Pancreas (tissue), 10 donors: ENCODE data around the gene ZNF142. TPM values are rescaled to one million over a fixed set of nuclear protein-coding genes. Genes with fewer than 3 reads are reported as not detected.
A peak's percentile ranks its signal among the peaks of the same experiment; 100 is the strongest.

ENCODE experiments used
- ATAC-seq, 4 donors: fragments of 200-7000 bp; cut with Tn5 transposase; one replicate each; pipeline versions ENCODE4 v1.8.0 to v1.9.1; 2020; ENCODE audit warnings: mild to moderate bottlenecking in 4 of 4, moderate library complexity in 4 of 4
- DNase-seq, 6 donors: peaks; one replicate each; pipeline ENCODE4 v3.0.0-alpha.2; 2020
- FAIRE-seq: peaks from 2 replicates; lab custom pipeline; 2012; peaks lifted over from hg19 to GRCh38; lab: Jason Lieb, UNC
- H3K27ac ChIP-seq, 4 donors: fragments of 200-600 bp; sonication (generic); 1 replicate in 3 of 4; 2 replicates in 1 of 4; pipeline versions ENCODE4 v1.5.0 to v1.8.0; 2020
- H3K27me3 ChIP-seq, 4 donors: fragments of 200-600 bp; one replicate each; pipeline ENCODE4 v1.8.0; 2021
- H3K36me3 ChIP-seq, 3 donors: fragments of 200-600 bp; sonication (generic) in 1 of 3; one replicate each; pipeline versions ENCODE4 v1.5.0 to v1.8.0; 2020 to 2021
- H3K4me1 ChIP-seq, 3 donors: fragments of 200-600 bp; one replicate each; pipeline ENCODE4 v1.8.0; 2021
- H3K4me3 ChIP-seq, 4 donors: fragments of 200-600 bp; sonication (generic) in 2 of 4; one replicate each; pipeline versions ENCODE4 v1.5.0 to v1.8.0; 2020 to 2021
- H3K9me3 ChIP-seq, 4 donors: fragments of 200-600 bp; one replicate each; pipeline ENCODE4 v1.8.0; 2021
- WGBS, 2 donors: extraction: QIAGEN DNeasy Blood & Tissue Kit; methylation state at CpG; one replicate each; pipeline ENCODE4 v1.1.7; 2013; 5-methylcytosine and 5-hydroxymethylcytosine counted together
- intact Hi-C, 3 donors: fragments of 100-400 bp; cut with DNase I; formaldehyde crosslinking; loops; one replicate each; pipeline versions ENCODE4 v1.11.1 to v1.14.2; 2022
- polyA plus RNA-seq, 2 donors: library from polyadenylated mRNA; stranded (reverse); fragments of 200-250 nt; gene quantifications; one replicate each; pipeline ENCODE4 v1.2.3, GENCODE V29; 2013
- total RNA-seq, 6 donors: library from RNA; stranded (reverse); fragmentation: NEBNext Ultra II Directional in 4 of 6; extraction: Animal tissue kit (Norgen Biotek cat#: 25700) in 4 of 6; gene quantifications; one replicate each; pipeline versions ENCODE4 v1.2.1 to v1.2.4, GENCODE V29; 2021 to 2023
- TF ChIP-seq, protein P1 (sequence below), 4 donors: fragments of 200-600 bp; sonication (generic) in 3 of 4; IDR thresholded peaks; one replicate each; pipeline versions ENCODE4 v1.5.0 to v1.8.0; 2021; ENCODE audit warnings: antibody characterized with exemption in 4 of 4
- donor health status: healthy with polysubstance abuse.
- donor health status: DM: no; HTN: no; CAD: no; lungs with moderate emphysema.
- donor health status: DM: no; HTN: no; CAD: no.
- donor health status: control.
- donor health status: control.
- donor health status: Bipolar disorder and iron deficiency.
- donor health status: DM: yes; HTN: yes; CAD: no.
- donor health status: DM: no; HTN: no; CAD: no.
- donor health status: DM: no; HTN: no; CAD: no.
- donor health status: DM: yes; HTN: yes; CAD: no.

ZNF142 gene
- total and polyA plus RNA-seq, 8 donors: 7.9 to 16.7 (median 9.9) TPM

DNA sequence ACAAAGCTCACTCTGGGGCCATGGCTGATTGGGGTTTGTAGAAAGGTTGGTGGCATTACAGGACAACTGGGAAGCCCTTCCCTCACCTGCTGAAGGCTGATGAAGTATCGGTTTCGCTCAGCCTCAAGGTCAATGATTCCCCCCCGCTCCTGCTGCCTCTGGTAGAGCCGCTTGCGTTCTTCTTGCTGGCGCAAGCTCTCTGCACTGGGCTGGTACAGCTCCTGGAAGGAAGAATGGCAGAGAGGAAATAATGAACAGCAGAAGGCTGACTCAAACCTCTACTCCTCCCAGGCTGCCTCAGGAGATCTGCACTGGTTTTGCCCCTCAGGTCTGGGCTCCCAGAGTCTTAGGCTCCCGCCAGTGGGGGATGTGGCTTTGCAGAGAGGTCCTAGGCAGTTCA lies 5.2 kb upstream of the ZNF142 start:
- no peak for ATAC-seq
- peaks cover 0 to 45% (median 34%) of the 10 kb centered on the region in 3 donors for H3K36me3 ChIP-seq
- no peak overlapping the region for H3K4me3 ChIP-seq
- WGBS, 2 donors: 88 to 94% methylated on average over 7 of the region's 7 CpGs
- intact Hi-C loops: no loop called here
- H3K27ac ChIP-seq: no peak overlapping the region
- no peaks in the 10 kb centered on the region for H3K9me3 ChIP-seq
- FAIRE-seq: no peak
- no peak for DNase-seq
- TF ChIP-seq, protein P1, sequence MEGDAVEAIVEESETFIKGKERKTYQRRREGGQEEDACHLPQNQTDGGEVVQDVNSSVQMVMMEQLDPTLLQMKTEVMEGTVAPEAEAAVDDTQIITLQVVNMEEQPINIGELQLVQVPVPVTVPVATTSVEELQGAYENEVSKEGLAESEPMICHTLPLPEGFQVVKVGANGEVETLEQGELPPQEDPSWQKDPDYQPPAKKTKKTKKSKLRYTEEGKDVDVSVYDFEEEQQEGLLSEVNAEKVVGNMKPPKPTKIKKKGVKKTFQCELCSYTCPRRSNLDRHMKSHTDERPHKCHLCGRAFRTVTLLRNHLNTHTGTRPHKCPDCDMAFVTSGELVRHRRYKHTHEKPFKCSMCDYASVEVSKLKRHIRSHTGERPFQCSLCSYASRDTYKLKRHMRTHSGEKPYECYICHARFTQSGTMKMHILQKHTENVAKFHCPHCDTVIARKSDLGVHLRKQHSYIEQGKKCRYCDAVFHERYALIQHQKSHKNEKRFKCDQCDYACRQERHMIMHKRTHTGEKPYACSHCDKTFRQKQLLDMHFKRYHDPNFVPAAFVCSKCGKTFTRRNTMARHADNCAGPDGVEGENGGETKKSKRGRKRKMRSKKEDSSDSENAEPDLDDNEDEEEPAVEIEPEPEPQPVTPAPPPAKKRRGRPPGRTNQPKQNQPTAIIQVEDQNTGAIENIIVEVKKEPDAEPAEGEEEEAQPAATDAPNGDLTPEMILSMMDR (IDR thresholded peaks at IDR 0.05): no peak
- peaks cover 0 to 9% (median 0%) of the 10 kb centered on the region in 3 donors for H3K4me1 ChIP-seq
- H3K27me3 ChIP-seq: no peaks in the 10 kb centered on the region

DNA sequence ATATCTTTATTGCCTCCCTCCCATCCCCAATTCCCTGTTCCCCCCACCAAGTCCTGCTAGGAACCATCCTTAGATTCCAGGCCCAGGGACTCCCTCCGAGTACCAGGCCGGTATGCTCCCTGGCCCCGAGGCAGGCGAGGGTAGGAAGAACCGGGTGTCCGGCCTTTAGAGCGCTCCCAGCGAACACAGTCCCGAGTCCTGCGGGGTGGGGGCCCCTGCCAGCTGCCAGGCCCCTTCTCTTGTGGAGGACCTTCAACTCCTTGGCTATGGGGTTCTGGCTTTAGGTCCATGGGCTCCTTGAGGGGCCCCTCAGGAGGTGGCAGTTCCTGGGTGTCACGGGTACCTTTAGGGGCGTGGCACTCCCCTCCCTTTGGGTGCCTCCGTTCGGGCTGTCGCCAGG lies 4.5 kb upstream of the ZNF142 start:
- intact Hi-C loops: no loop called here

DNA sequence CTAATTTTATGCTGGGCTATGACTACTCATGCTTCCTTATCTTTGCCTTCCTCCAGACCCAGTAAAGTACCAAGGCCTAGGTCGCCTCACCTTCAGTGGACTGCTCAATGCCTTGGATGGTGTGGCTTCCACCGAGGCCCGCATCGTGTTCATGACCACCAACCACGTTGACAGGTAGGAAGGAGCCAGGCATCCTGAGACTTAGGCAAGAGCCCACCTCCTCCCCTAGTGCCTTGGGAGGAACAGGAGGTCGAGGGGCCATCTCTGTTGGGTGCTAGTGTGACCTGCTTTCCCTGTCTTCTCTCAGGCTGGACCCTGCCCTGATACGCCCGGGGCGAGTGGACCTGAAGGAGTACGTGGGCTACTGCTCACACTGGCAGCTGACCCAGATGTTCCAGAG lies 3.4 kb upstream of the ZNF142 start:
- FAIRE-seq (no peak), DNase-seq (no peak), ATAC-seq (no peak)
- 86 to 88% methylated on average over 10 of the region's 10 CpGs for WGBS, 2 donors
- TF ChIP-seq, protein P1 (IDR thresholded peaks at IDR 0.05): no peak
- Histone ChIP-seq H3K27me3 (no peaks in the 10 kb centered on the region), H3K9me3 (no peaks in the 10 kb centered on the region), H3K36me3 (peaks cover 0 to 45% (median 34%) of the 10 kb centered on the region in 3 donors), H3K4me1 (peaks cover 0 to 15% (median 9%) of the 10 kb centered on the region in 3 donors), H3K4me3 (no peak overlapping the region), H3K27ac (no peak overlapping the region)
- intact Hi-C loops: no loop called here

More for the DNA sequence above, 4.5 kb upstream of the ZNF142 start:
- WGBS, 2 donors: 89 to 94% methylated on average over 15 of the region's 15 CpGs
- H3K36me3 ChIP-seq: peaks cover 0 to 45% (median 34%) of the 10 kb centered on the region in 3 donors
- FAIRE-seq (no peak), ATAC-seq (no peak), DNase-seq (no peak)
- TF ChIP-seq, protein P1 (IDR thresholded peaks at IDR 0.05): no peak
- H3K27me3 ChIP-seq: no peaks in the 10 kb centered on the region
- no peaks in the 10 kb centered on the region for H3K9me3 ChIP-seq
- H3K4me1 ChIP-seq: peaks cover 0 to 9% (median 0%) of the 10 kb centered on the region in 3 donors
- no peak overlapping the region for H3K27ac ChIP-seq
- no peak overlapping the region for H3K4me3 ChIP-seq

DNA sequence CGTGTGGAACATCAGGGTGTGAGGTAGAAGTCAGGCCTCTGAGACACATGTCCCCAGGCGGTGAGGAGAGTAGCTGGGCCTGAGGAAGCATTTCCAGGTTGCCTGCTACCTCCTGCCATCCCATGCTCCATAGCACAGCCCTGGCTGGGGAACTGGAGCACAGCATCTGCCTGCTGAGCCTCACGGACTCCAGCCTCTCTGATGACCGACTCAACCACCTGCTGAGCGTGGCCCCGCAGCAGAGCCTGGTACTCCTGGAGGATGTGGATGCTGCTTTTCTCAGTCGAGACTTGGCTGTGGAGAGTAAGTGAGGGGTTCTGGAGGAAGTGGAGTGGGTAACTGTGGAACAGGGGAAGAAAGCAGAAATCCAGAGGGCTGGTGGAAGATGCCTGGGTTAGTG lies 3.0 kb upstream of the ZNF142 start:
- 82 to 85% methylated on average over 7 of the region's 7 CpGs for WGBS, 2 donors
- Histone ChIP-seq H3K9me3 (no peaks in the 10 kb centered on the region), H3K4me3 (no peak overlapping the region), H3K27me3 (no peaks in the 10 kb centered on the region), H3K36me3 (peaks cover 0 to 41% (median 34%) of the 10 kb centered on the region in 3 donors), H3K27ac (no peak overlapping the region), H3K4me1 (peaks cover 0 to 15% (median 11%) of the 10 kb centered on the region in 3 donors)
- ATAC-seq: no peak
- intact Hi-C loops: no loop called here
- DNase-seq: no peak
- TF ChIP-seq, protein P1 (IDR thresholded peaks at IDR 0.05): no peak
- FAIRE-seq: no peak

DNA sequence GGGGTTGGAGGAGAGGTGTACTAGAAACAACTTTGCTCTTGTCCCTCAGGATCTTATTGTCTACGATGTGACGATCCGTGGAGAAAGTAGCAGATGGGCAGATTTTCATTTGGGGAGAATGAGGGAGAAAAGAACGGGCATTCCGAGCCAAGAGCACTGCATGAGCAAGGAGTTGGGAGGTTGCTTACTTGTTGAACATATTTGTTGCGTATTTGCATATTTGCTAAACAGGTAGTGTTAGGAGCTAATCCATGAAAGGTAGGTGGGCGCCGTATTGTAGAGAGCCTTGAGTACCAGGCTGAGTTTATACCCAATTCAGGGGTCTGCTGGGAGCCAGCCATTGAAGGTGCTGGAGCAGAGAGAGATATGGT lies 550 bp upstream of the ZNF142 start:
- DNase-seq (no peak), FAIRE-seq (no peak), ATAC-seq (no peak)
- H3K36me3 ChIP-seq: peaks cover 0 to 42% (median 21%) of the 10 kb centered on the region in 3 donors
- H3K9me3 ChIP-seq: no peaks in the 10 kb centered on the region
- H3K27me3 ChIP-seq: no peaks in the 10 kb centered on the region
- intact Hi-C loops: loop anchor here in 1 of 3 donors (10.0 kb wide), 1 partner anchor 255 kb away; no protein-coding TSS in a partner anchor
- peak overlapping the region; percentile 75 to 95 (median 82) for H3K4me3 ChIP-seq
- WGBS, 2 donors: 11% methylated on average over 8 of the region's 8 CpGs
- TF ChIP-seq, protein P1 (IDR thresholded peaks at IDR 0.05): no peak
- peaks cover 0 to 15% (median 11%) of the 10 kb centered on the region in 3 donors for H3K4me1 ChIP-seq
- peak overlapping the region in 1 of 4 donors; percentile 53 for H3K27ac ChIP-seq
